HG03064 (cell line): Measurements from ENCODE around the gene ACTR3.
"Not testable (repeated sequence)": the region's sequence is repeated elsewhere in the genome, so short reads cannot be mapped to it uniquely, and the experiment has no call there.

Experiments used
- ATAC-seq: cut with Tn5 transposase; IDR thresholded peaks from one replicate; pipeline ENCODE4 v1.9.1; 2021; ENCODE audit warnings: low read depth; ENCODE audit not compliant: unreplicated experiment

Gene ACTR3

GRCh38 chr2:113889471-113890252 lies at the start of gene ACTR3:
Gene ACTR3, plus strand, starts transcription at chr2:113890089. Its CDS starts 191 bp downstream, at chr2:113890280.
- peak; percentile 59 for ATAC-seq

- ATAC-seq: no peak
Measured at GRCh38 chr2:113840518-113840917, 49.4 kb upstream of the ACTR3 start.

GRCh38 chr2:113842919-113843736 lies 46.8 kb upstream of the ACTR3 start:
- no peak for ATAC-seq

- not testable (repeated sequence) for ATAC-seq
Measured at GRCh38 chr2:113843737-113844050, 46.2 kb upstream of the ACTR3 start.

GRCh38 chr2:113845261-113845660 lies 44.6 kb upstream of the ACTR3 start:
- no peak for ATAC-seq

DNA sequence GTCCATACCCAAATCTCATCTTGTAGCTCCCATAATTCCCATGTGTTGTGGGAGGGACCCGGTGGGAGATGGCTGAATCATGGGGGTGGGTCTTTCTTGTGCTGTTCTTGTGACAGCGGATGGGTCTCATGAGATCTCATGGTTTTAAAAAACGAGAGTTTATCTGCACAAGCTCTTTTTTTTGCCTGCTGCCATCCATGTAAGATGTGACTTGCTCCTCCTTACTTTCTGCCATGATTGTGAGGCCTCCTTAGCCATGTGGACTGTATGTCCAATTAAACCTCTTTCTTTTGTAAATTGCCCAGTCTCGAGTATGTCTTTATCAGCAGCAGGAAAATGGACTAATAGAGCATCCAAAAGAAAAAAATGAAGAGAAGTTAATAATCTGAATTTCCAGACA lies 44.1 kb upstream of the ACTR3 start:
- not testable (repeated sequence) for ATAC-seq

DNA sequence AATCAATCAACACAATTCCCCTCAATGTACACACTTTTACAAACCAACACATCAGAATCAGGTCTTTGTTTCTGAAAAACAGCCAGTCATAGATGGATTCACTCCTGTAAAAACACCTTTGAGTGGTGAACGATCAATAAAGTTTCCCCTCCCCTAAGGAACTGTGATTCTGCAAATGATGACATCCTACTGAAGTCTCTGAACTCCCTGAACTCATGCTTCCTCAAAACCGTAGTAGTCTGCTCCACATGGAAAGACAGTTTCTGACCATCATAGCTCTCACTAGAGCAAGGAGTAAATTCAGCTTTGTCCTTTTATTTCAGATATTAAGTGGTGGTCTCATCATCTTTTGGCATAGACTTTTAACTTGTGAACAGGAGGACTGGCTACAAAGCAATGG lies 43.5 kb upstream of the ACTR3 start:
- ATAC-seq: no peak

- no peak for ATAC-seq
Measured at GRCh38 chr2:113847144-113847543, 42.7 kb upstream of the ACTR3 start.

DNA sequence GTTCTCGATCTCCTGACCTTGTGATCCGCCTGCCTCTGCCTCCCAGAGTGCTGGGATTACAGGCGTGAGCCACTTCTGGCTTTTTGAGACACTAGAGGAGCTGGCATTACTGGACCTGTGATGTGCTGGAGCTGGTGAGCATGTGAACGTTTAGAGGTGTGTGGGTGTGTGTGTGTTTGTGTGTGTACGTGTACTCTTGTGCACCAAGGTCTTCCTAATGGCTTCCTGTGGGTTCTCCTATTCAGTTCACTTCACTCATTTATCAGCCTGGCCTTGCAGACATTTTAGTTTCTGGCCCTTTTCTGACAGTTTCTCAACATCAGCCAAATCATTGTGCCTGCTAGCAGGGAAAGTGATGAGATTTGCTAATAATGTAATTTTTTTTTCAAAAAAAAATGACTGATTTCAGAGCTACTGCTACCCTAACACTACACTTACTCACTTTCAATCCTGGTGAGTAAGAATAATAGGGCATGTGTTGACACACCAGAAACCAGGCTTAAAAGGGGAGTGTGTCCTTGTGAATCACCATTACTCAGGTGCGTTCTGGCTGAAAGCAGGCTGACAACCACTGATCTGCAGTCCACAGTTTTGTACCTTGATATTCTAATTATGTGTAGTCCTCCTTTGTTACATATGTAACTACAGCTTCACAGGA lies 41.0 kb upstream of the ACTR3 start:
- ATAC-seq: no peak

- ATAC-seq: no peak
Measured at GRCh38 chr2:113850687-113851086, 39.2 kb upstream of the ACTR3 start.

DNA sequence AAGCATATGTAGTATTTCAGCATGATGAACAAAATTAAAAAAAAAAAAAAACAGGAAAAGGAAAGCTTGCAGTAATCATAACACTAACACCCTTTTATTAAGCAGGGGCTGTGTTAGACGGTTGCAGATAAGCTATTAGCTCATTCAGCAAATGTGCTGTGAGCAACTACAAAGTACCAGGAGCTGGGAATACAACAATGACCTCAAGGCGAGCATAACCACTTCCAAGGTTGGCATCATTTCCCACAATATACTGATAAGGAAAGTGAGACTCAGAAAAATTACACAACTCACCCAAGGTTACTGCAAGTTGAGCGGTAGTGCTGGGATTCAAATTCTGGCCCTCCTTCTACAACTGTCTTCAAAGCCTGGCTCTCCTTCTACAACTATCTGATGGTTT lies 38.2 kb upstream of the ACTR3 start:
- no peak for ATAC-seq

GRCh38 chr2:113854208-113854607 lies 35.7 kb upstream of the ACTR3 start:
- ATAC-seq: no peak

DNA sequence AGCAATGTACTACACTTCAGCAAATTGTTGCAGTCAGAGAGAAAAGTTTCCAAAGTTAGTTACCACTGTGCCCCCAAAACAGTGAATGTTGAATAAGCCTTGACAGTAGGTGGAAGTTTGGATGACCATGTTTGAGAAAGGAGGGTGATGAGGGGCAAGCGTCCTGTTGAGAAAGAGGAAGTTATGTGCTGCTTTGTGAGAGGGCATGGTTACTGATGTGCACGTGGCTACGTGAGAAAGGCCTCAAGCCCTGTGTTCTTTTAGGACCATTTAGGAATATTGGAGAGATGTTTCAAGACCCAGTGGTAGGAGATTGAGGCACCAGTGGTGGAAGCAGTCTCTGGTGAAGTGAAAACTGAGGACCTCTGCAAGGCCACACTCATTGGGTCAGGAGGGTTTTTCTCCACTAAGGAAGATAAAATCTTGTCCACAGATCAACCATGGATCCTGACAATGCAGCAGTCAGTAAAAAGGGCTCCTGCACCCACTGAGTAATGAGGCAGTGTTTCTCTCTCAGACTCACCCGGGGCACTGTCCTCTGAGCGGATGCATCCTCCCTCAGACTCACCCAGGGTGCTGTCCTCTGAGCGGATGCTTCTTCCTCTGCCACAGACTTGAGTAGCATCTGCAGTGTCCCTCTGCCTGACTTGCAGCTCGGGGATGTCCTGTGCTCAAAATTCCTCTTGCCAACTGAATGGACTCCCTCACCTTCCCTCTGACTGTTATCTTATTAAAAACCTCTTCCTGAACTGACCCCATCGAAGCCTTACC lies 34.7 kb upstream of the ACTR3 start:
- ATAC-seq: no peak

DNA sequence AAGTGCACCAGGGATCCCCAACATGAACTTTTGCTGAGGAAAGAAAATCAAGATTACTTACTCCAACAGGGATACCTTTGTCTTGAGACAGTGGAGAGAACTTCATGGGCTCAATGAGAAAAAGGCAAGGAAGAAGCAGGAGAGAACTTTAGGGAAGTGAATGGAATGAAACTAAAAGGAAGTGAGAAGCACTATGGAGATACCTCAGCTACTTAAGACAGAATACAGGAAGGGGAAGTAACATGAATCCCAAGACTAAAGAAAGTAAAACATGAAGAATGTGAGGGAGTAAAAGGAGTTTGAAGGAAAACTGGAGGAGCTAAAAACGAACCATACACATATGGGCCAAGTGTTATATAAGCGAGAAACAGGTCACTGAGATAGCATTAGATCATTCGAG lies 32.4 kb upstream of the ACTR3 start:
- no peak for ATAC-seq

DNA sequence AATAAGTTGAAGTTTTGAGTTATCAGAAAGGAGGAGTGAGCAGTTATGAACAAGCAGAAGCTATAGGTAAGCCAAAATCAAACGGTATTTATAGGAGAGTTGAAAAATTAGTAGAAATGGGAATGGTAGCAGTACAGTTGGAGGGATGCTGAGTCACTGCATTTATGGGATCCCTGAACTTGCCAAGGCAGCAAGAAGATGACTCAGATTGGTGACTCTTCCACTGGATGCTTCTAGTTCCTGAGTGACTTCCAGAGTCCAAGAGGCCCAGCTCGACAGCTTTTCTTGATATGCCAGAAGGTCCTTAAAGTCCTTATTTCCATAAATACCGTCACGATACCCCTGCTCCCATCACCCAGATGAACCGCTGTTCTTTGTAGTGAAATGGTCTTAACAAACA lies 31.1 kb upstream of the ACTR3 start:
- no peak for ATAC-seq

DNA sequence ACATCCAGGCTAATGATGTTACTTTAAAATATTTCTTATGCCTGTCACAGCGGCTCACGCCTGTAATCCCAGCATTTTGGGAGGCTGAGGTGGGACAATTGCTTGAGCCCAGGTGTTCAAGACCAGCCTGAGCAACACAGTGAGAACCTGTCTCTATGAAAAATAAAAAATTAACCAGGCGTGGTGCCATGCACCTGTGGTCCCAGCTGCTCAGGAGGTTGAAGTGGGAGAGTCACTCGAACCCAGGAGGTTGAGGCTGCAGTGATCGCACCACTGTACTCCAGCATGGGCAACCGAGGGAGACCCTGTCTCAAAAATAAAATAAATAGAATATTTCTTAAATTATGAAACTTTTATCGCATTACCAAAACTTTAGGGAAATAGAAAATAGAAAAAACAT lies 28.1 kb upstream of the ACTR3 start:
- ATAC-seq: peak; percentile 43

DNA sequence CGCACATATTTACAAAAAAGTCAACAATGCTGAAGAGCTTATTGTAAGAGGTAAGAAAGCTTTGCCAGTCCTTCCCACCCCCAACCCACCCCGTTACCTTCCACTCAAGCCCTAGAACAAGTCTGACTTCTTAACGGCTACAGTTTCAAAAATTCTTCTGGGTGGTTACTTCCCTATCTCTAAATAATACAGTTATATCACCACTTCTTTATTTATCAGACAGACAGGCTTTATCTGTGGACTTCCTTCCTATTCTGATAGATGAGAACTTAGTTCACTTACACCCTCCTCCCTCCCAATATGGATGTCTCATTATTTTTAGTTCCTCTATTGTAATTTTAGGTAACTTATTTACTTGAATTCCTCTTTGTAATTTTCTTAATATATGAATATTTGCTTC lies 26.7 kb upstream of the ACTR3 start:
- no peak for ATAC-seq

- no peak for ATAC-seq
Measured at GRCh38 chr2:113867571-113867970, 22.3 kb upstream of the ACTR3 start.

DNA sequence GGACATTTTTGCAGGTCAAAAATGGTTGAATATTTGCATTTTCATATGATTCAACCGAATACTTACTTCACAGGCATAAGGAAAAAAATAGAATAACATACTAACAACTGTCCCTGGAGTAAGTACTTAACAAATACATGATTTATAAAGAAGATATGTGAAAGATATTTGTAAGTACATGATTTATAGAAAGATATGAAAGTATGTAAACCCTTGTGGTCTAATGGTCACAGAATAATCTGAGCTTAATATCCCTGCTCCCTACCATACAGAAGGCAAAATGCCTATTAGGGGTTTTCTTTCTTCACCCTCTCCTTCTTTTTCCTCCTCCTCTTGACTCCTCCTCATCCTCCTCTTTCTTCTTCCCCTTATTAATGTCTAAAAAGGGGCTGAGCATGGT lies 20.6 kb upstream of the ACTR3 start:
- ATAC-seq: no peak

GRCh38 chr2:113872201-113872600 lies 17.7 kb upstream of the ACTR3 start:
- ATAC-seq: no peak

- no peak for ATAC-seq
Measured at GRCh38 chr2:113873867-113874266, 16.0 kb upstream of the ACTR3 start.
